HepG2 (cell line): ENCODE results near the gene ZNF503. TPM values are rescaled to one million over a fixed set of nuclear protein-coding genes. Genes with fewer than 3 reads are reported as not detected.
A peak's percentile ranks its signal among the peaks of the same experiment; 100 is the strongest.

ENCODE experiments used
- HNRNPL ChIP-seq: fragments of 200-400 bp; formaldehyde crosslinking; IDR thresholded peaks from 2 replicates; pipeline ENCODE4 v1.6.1; 2017; ENCODE audit warnings: mild to moderate bottlenecking, low read depth, low read length
- KDM1A ChIP-seq: IDR thresholded peaks from 2 replicates; pipeline ENCODE4 v1.6.1; 2016; ENCODE audit warnings: missing compliant biosample characterization
- KDM5B ChIP-seq: sonication (generic); formaldehyde crosslinking; IDR thresholded peaks from 2 replicates; pipeline ENCODE4 v1.4.0; 2020; ENCODE audit warnings: missing genetic modification reagents, mild to moderate bottlenecking, borderline replicate concordance
- NFRKB ChIP-seq: fragments of 450-650 bp; IDR thresholded peaks from 2 replicates; pipeline ENCODE4 v1.6.1; 2017
- PHB2 ChIP-seq: fragments of 450-650 bp; IDR thresholded peaks from 2 replicates; pipeline ENCODE4 v1.6.1; 2018; ENCODE audit not compliant: partially characterized antibody
- POLR2AphosphoS5 ChIP-seq: IDR thresholded peaks from 2 replicates; pipeline ENCODE4 v1.6.1; 2012; ENCODE audit warnings: low read depth, low read length
- ZNF180 ChIP-seq: sonication (generic); formaldehyde crosslinking; IDR thresholded peaks from 2 replicates; pipeline ENCODE4 v1.4.0; 2020; ENCODE audit warnings: low read depth, missing genetic modification reagents, borderline replicate concordance
- ZNF282 ChIP-seq: fragments of 450-650 bp; IDR thresholded peaks from 2 replicates; pipeline ENCODE4 v1.6.1; 2018; ENCODE audit not compliant: partially characterized antibody
- ZNF629 ChIP-seq: sonication (generic); formaldehyde crosslinking; conservative IDR thresholded peaks from 2 replicates; pipeline ENCODE4 v1.5.0; 2020; ENCODE audit warnings: missing genetic modification reagents
- ZNF749 ChIP-seq: sonication (generic); formaldehyde crosslinking; IDR thresholded peaks from 2 replicates; pipeline ENCODE4 v1.8.0; 2022; ENCODE audit warnings: mild to moderate bottlenecking, missing genetic modification reagents, moderate library complexity, borderline replicate concordance
- ZNF850 ChIP-seq: sonication (generic); formaldehyde crosslinking; conservative IDR thresholded peaks from 2 replicates; pipeline ENCODE4 v1.9.0; 2021; ENCODE audit warnings: mild to moderate bottlenecking, missing genetic modification reagents
- polyA plus RNA-seq, 8 experiments: library from polyadenylated mRNA; depleted of rRNA in 3 of 8; stranded (reverse) in 7 of 8; unstranded in 1 of 8; fragments of >200 nt; fragmentation: Illumina TruSeq in 4 of 8; extraction: Trizol in 4 of 8; gene quantifications; 2 replicates each; pipeline versions ENCODE4 v1.2.1 to v1.2.3, GENCODE V29; 2011 to 2016; ENCODE audit warnings: low read depth in 4 of 8, missing spikeins in 1 of 8, mixed read lengths in 1 of 8; ENCODE audit not compliant: insufficient read depth in 1 of 8
- total RNA-seq, 5 experiments: library from RNA; depleted of rRNA; stranded (reverse); fragments of >200 nt; fragmentation: Illumina TruSeq; extraction: Trizol; gene quantifications; 2 replicates each; pipeline ENCODE4 v1.2.3, GENCODE V29; 2016; ENCODE audit warnings: low read depth in 1 of 5
- TF ChIP-seq, protein P1 (sequence below): sonication (generic); formaldehyde crosslinking; IDR thresholded peaks from 2 replicates; pipeline ENCODE4 v1.5.1; 2020; ENCODE audit warnings: mild to moderate bottlenecking, missing genetic modification reagents, borderline replicate concordance
- TF ChIP-seq, protein P2 (sequence below): sonication (generic); formaldehyde crosslinking; IDR thresholded peaks from 2 replicates; pipeline ENCODE4 v1.5.1; 2020; ENCODE audit warnings: missing genetic modification reagents, mild to moderate bottlenecking, borderline replicate concordance
- TF ChIP-seq, protein P3 (sequence below): sonication (generic); formaldehyde crosslinking; IDR thresholded peaks from 2 replicates; pipeline ENCODE4 v1.5.0; 2020; ENCODE audit warnings: missing genetic modification reagents
- TF ChIP-seq, protein P4 (sequence below): sonication (generic); formaldehyde crosslinking; IDR thresholded peaks from 2 replicates; pipeline ENCODE4 v1.4.0; 2020; ENCODE audit warnings: missing genetic modification reagents

Gene ZNF503
- total and polyA plus RNA-seq, 2 of the 13 experiments (the other 11 are each of a cell fraction or from before 2014, with no cell fraction given) = 2.7 to 8.3 TPM

DNA sequence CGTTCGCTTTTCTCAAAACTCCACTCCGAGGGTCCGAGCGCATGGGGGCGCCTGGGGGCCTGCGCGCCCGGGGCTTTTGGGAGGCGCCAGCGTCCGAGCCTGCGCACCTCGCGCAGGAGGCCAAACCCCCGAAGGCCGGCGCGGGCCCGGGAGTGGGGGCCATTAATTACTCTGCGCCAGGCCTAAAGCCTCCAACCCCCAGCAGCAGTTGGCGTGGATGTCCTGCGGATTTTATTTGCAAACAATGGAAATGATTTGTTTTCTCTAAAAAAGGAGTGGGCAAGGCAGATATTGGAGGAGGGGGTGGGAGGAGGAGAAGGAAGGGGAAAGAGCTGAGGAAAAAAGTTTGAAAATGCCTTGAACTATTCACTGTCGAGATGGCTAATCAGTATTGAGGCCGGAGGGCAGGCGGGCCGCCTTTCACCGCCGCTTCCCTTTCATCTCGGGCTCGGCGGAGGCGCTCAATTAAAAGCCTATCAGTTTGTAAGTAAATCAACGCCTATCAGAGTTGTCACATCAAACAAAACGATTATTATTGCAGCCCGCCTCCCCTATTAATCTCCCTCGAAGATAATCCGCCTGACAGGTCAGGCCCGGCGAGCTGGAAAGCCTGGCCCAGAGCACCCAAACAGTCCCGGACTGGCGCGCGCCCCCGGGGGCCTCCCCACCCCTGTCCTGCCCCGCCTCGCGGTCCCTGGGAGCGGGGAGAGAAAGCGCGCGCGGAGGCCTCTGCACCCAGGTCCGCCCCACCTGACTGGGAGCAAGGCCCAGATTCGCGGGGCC is 3.4 kb upstream of the ZNF503 start (continued):
- TF ChIP-seq, protein P1, sequence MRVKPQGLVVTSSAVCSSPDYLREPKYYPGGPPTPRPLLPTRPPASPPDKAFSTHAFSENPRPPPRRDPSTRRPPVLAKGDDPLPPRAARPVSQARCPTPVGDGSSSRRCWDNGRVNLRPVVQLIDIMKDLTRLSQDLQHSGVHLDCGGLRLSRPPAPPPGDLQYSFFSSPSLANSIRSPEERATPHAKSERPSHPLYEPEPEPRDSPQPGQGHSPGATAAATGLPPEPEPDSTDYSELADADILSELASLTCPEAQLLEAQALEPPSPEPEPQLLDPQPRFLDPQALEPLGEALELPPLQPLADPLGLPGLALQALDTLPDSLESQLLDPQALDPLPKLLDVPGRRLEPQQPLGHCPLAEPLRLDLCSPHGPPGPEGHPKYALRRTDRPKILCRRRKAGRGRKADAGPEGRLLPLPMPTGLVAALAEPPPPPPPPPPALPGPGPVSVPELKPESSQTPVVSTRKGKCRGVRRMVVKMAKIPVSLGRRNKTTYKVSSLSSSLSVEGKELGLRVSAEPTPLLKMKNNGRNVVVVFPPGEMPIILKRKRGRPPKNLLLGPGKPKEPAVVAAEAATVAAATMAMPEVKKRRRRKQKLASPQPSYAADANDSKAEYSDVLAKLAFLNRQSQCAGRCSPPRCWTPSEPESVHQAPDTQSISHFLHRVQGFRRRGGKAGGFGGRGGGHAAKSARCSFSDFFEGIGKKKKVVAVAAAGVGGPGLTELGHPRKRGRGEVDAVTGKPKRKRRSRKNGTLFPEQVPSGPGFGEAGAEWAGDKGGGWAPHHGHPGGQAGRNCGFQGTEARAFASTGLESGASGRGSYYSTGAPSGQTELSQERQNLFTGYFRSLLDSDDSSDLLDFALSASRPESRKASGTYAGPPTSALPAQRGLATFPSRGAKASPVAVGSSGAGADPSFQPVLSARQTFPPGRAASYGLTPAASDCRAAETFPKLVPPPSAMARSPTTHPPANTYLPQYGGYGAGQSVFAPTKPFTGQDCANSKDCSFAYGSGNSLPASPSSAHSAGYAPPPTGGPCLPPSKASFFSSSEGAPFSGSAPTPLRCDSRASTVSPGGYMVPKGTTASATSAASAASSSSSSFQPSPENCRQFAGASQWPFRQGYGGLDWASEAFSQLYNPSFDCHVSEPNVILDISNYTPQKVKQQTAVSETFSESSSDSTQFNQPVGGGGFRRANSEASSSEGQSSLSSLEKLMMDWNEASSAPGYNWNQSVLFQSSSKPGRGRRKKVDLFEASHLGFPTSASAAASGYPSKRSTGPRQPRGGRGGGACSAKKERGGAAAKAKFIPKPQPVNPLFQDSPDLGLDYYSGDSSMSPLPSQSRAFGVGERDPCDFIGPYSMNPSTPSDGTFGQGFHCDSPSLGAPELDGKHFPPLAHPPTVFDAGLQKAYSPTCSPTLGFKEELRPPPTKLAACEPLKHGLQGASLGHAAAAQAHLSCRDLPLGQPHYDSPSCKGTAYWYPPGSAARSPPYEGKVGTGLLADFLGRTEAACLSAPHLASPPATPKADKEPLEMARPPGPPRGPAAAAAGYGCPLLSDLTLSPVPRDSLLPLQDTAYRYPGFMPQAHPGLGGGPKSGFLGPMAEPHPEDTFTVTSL (CRISPR knock-in tag) = no peak
- TF ChIP-seq PHB2 (no peak), HNRNPL (0 out of 2 replicates have a peak, but pooled peaks have one; percentile 16), ZNF749 (CRISPR knock-in tag) (0 out of 2 replicates have a peak, but pooled peaks have one; percentile 29), NFRKB (no peak), KDM1A (CRISPR knock-in tag) (no peak), ZNF180 (CRISPR knock-in tag) (no peak), POLR2AphosphoS5 (no peak; the same call in 1 of the 2 replicates), ZNF850 (CRISPR knock-in tag) (no peak), KDM5B (CRISPR knock-in tag) (0 out of 2 replicates have a peak, but pooled peaks have one; percentile 13), ZNF629 (0 out of 2 replicates have a peak, but pooled peaks have one; percentile 35), ZNF282 (no peak)
- TF ChIP-seq, protein P2, sequence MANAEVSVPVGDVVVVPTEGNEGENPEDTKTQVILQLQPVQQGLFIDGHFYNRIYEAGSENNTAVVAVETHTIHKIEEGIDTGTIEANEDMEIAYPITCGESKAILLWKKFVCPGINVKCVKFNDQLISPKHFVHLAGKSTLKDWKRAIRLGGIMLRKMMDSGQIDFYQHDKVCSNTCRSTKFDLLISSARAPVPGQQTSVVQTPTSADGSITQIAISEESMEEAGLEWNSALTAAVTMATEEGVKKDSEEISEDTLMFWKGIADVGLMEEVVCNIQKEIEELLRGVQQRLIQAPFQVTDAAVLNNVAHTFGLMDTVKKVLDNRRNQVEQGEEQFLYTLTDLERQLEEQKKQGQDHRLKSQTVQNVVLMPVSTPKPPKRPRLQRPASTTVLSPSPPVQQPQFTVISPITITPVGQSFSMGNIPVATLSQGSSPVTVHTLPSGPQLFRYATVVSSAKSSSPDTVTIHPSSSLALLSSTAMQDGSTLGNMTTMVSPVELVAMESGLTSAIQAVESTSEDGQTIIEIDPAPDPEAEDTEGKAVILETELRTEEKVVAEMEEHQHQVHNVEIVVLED = no peak
- TF ChIP-seq, protein P3, sequence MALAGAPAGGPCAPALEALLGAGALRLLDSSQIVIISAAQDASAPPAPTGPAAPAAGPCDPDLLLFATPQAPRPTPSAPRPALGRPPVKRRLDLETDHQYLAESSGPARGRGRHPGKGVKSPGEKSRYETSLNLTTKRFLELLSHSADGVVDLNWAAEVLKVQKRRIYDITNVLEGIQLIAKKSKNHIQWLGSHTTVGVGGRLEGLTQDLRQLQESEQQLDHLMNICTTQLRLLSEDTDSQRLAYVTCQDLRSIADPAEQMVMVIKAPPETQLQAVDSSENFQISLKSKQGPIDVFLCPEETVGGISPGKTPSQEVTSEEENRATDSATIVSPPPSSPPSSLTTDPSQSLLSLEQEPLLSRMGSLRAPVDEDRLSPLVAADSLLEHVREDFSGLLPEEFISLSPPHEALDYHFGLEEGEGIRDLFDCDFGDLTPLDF (CRISPR knock-in tag) = peak; percentile 82
- TF ChIP-seq, protein P4, sequence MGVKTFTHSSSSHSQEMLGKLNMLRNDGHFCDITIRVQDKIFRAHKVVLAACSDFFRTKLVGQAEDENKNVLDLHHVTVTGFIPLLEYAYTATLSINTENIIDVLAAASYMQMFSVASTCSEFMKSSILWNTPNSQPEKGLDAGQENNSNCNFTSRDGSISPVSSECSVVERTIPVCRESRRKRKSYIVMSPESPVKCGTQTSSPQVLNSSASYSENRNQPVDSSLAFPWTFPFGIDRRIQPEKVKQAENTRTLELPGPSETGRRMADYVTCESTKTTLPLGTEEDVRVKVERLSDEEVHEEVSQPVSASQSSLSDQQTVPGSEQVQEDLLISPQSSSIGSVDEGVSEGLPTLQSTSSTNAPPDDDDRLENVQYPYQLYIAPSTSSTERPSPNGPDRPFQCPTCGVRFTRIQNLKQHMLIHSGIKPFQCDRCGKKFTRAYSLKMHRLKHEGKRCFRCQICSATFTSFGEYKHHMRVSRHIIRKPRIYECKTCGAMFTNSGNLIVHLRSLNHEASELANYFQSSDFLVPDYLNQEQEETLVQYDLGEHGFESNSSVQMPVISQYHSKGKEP (CRISPR knock-in tag) = no peak
